GM12878 (cell line): ENCODE data around the gene ITFG1. TPM values are rescaled to one million over a fixed set of nuclear protein-coding genes. Genes with fewer than 3 reads are reported as not detected.
A peak's percentile ranks its signal among the peaks of the same experiment; 100 is the strongest.

ENCODE experiments used
- ASH2L ChIP-seq: fragments of 300-600, 200-600 bp; sonication (generic); IDR thresholded peaks from 2 replicates; pipeline ENCODE4 v1.6.1; 2017; ENCODE audit warnings: low read depth, mild to moderate bottlenecking, borderline replicate concordance
- CBFB ChIP-seq: IDR thresholded peaks from 2 replicates; pipeline ENCODE4 v1.6.1; 2016; ENCODE audit warnings: antibody characterized with exemption, low read depth
- KDM1A ChIP-seq: fragments of 200-600 bp; sonication (generic); IDR thresholded peaks from 2 replicates; pipeline ENCODE4 v1.6.1; 2016; ENCODE audit warnings: borderline replicate concordance
- KLF5 ChIP-seq: fragments of 450-650 bp; IDR thresholded peaks from 2 replicates; pipeline ENCODE4 v1.6.1; 2014; ENCODE audit warnings: mild to moderate bottlenecking; ENCODE audit not compliant: partially characterized antibody
- MTA2 ChIP-seq: fragments of 450-650 bp; IDR thresholded peaks from 2 replicates; pipeline ENCODE4 v1.6.1; 2016; ENCODE audit warnings: low read depth, mild to moderate bottlenecking, moderate library complexity
- NRF1 ChIP-seq: conservative IDR thresholded peaks from 2 replicates; pipeline ENCODE4 v1.6.1; 2011; ENCODE audit warnings: mild to moderate bottlenecking, low read depth, low read length, improper control_type of control experiment
- POLR2AphosphoS2 ChIP-seq: IDR thresholded peaks from 2 replicates; pipeline ENCODE4 v1.6.1; 2011; ENCODE audit warnings: low read depth, mild to moderate bottlenecking, low read length, improper control_type of control experiment, moderate library complexity
- SIX5 ChIP-seq: IDR thresholded peaks from 2 replicates; pipeline ENCODE4 v1.6.1; 2011; ENCODE audit warnings: mild to moderate bottlenecking, low read depth, low read length, moderate library complexity; ENCODE audit not compliant: severe bottlenecking
- SMAD1 ChIP-seq: fragments of 450-650 bp; IDR thresholded peaks from 2 replicates; pipeline ENCODE4 v1.6.1; 2018; ENCODE audit warnings: mild to moderate bottlenecking, low read depth; ENCODE audit not compliant: partially characterized antibody
- SREBF1 ChIP-seq: IDR thresholded peaks from 2 replicates; pipeline ENCODE4 v1.6.1; 2012; ENCODE audit warnings: mild to moderate bottlenecking, low read length
- polyA plus RNA-seq, 11 experiments: library from polyadenylated mRNA; depleted of rRNA in 4 of 11; unstranded in 6 of 11; stranded (reverse) in 5 of 11; fragments of >200 nt; fragmentation: Nextera tagmentation in 4 of 11; fragmentation: Illumina TruSeq in 1 of 11; extraction: Ambion mirVana in 4 of 11; extraction: Trizol in 1 of 11; gene quantifications; 1 replicate in 1 of 11; 2 replicates in 10 of 11; pipeline versions ENCODE4 v1.2.1 to v1.2.3, GENCODE V29; 2011 to 2016; ENCODE audit warnings: inconsistent platforms in 2 of 11, missing spikeins in 2 of 11, low read depth in 1 of 11
- total RNA-seq, 4 experiments: library from RNA; depleted of rRNA in 3 of 4; stranded (reverse); fragments of >200 nt in 3 of 4; fragmentation: Illumina TruSeq in 1 of 4; extraction: Trizol in 1 of 4; gene quantifications; 2 replicates each; pipeline versions ENCODE4 v1.2.1 to v1.2.3, GENCODE V29; 2013 to 2021
- TF ChIP-seq, protein P1 (sequence below): IDR thresholded peaks from 2 replicates; pipeline ENCODE4 v1.6.1; 2012; ENCODE audit warnings: low read length, inconsistent platforms
- TF ChIP-seq, protein P2 (sequence below): fragments of 450-650 bp; IDR thresholded peaks from 2 replicates; pipeline ENCODE4 v1.6.1; 2016; ENCODE audit warnings: mild to moderate bottlenecking
- TF ChIP-seq, protein P3 (sequence below): fragments of 450-650 bp; formaldehyde crosslinking; IDR thresholded peaks from 2 replicates; pipeline ENCODE4 v1.5.0; 2022; ENCODE audit warnings: mild to moderate bottlenecking, missing genetic modification characterization
- TF ChIP-seq, protein P4 (sequence below): IDR thresholded peaks from 2 replicates; pipeline ENCODE4 v1.6.1; 2012; ENCODE audit warnings: low read depth, low read length, improper control_type of control experiment
- TF ChIP-seq, protein P5 (sequence below): fragments of 450-650 bp; IDR thresholded peaks from 2 replicates; pipeline ENCODE4 v1.6.1; 2017; ENCODE audit warnings: antibody characterized with exemption, mild to moderate bottlenecking, moderate library complexity

ITFG1 gene
- total and polyA plus RNA-seq, 10 of the 15 experiments (the other 5 are each of a cell fraction or from before 2014, with no cell fraction given) = 9.3 to 56.3 (median 28.6) TPM

DNA sequence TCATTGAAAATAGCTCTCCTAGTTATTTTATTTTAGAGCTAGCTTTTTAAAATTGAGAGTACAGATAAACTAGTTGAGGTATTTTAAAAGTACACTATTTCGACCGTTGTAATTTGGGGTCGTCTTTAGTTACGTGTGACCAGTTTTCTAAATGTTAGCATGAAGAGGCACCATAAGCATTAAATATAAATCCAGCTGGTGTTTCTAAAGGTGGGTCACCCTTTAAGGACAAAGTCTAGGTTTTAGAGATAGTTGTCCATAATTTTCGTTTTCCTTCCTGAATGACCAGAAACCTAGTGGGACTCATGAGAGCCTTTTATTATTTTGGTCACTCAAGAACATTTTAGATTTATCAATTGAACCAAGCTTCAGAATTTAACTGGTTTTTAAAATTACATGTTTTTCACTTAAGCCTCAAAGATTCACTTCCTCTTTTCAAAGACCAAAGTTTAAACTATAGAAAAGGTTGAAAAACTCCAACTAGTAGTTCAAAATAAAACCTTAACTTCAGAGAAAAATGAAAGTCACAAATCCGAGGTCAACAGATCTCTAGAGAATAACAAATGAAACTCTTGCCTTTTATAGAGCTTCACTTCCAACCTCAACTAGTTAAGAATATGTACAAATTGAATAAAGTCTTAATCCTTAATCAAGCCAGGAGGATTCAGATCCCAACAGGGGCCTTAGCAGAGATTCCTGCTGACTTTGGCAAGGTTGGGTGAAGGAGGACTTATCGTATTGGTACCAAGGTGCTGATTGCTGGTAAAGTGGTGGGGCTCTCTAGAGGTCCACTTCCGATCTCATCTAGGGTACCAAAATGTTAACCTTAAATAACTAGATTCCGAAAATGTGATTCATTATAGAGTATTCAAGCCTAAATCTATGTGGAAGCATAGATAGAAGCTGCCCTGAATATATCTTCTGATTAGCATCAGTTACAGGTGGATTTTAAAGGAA, 32.8 kb upstream of the ITFG1 start (continued):
- TF ChIP-seq, protein P1, sequence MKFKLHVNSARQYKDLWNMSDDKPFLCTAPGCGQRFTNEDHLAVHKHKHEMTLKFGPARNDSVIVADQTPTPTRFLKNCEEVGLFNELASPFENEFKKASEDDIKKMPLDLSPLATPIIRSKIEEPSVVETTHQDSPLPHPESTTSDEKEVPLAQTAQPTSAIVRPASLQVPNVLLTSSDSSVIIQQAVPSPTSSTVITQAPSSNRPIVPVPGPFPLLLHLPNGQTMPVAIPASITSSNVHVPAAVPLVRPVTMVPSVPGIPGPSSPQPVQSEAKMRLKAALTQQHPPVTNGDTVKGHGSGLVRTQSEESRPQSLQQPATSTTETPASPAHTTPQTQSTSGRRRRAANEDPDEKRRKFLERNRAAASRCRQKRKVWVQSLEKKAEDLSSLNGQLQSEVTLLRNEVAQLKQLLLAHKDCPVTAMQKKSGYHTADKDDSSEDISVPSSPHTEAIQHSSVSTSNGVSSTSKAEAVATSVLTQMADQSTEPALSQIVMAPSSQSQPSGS = no peak; the same call in 1 of the 2 replicates
- TF ChIP-seq ASH2L (0 out of 2 replicates have a peak, but pooled peaks have one; percentile 41), SMAD1 (no peak), SREBF1 (no peak), SIX5 (no peak), MTA2 (peak; percentile 69), KLF5 (no peak), KDM1A (no peak), POLR2AphosphoS2 (no peak), NRF1 (no peak), CBFB (no peak)
- TF ChIP-seq, protein P2, sequence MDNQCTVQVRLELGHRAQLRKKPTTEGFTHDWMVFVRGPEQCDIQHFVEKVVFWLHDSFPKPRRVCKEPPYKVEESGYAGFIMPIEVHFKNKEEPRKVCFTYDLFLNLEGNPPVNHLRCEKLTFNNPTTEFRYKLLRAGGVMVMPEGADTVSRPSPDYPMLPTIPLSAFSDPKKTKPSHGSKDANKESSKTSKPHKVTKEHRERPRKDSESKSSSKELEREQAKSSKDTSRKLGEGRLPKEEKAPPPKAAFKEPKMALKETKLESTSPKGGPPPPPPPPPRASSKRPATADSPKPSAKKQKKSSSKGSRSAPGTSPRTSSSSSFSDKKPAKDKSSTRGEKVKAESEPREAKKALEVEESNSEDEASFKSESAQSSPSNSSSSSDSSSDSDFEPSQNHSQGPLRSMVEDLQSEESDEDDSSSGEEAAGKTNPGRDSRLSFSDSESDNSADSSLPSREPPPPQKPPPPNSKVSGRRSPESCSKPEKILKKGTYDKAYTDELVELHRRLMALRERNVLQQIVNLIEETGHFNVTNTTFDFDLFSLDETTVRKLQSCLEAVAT = 0 out of 2 replicates have a peak, but pooled peaks have one; percentile 33
- TF ChIP-seq, protein P3, sequence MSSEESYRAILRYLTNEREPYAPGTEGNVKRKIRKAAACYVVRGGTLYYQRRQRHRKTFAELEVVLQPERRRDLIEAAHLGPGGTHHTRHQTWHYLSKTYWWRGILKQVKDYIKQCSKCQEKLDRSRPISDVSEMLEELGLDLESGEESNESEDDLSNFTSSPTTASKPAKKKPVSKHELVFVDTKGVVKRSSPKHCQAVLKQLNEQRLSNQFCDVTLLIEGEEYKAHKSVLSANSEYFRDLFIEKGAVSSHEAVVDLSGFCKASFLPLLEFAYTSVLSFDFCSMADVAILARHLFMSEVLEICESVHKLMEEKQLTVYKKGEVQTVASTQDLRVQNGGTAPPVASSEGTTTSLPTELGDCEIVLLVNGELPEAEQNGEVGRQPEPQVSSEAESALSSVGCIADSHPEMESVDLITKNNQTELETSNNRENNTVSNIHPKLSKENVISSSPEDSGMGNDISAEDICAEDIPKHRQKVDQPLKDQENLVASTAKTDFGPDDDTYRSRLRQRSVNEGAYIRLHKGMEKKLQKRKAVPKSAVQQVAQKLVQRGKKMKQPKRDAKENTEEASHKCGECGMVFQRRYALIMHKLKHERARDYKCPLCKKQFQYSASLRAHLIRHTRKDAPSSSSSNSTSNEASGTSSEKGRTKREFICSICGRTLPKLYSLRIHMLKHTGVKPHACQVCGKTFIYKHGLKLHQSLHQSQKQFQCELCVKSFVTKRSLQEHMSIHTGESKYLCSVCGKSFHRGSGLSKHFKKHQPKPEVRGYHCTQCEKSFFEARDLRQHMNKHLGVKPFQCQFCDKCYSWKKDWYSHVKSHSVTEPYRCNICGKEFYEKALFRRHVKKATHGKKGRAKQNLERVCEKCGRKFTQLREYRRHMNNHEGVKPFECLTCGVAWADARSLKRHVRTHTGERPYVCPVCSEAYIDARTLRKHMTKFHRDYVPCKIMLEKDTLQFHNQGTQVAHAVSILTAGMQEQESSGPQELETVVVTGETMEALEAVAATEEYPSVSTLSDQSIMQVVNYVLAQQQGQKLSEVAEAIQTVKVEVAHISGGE = no peak
- TF ChIP-seq, protein P4, sequence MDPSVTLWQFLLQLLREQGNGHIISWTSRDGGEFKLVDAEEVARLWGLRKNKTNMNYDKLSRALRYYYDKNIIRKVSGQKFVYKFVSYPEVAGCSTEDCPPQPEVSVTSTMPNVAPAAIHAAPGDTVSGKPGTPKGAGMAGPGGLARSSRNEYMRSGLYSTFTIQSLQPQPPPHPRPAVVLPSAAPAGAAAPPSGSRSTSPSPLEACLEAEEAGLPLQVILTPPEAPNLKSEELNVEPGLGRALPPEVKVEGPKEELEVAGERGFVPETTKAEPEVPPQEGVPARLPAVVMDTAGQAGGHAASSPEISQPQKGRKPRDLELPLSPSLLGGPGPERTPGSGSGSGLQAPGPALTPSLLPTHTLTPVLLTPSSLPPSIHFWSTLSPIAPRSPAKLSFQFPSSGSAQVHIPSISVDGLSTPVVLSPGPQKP = no peak
- TF ChIP-seq, protein P5, sequence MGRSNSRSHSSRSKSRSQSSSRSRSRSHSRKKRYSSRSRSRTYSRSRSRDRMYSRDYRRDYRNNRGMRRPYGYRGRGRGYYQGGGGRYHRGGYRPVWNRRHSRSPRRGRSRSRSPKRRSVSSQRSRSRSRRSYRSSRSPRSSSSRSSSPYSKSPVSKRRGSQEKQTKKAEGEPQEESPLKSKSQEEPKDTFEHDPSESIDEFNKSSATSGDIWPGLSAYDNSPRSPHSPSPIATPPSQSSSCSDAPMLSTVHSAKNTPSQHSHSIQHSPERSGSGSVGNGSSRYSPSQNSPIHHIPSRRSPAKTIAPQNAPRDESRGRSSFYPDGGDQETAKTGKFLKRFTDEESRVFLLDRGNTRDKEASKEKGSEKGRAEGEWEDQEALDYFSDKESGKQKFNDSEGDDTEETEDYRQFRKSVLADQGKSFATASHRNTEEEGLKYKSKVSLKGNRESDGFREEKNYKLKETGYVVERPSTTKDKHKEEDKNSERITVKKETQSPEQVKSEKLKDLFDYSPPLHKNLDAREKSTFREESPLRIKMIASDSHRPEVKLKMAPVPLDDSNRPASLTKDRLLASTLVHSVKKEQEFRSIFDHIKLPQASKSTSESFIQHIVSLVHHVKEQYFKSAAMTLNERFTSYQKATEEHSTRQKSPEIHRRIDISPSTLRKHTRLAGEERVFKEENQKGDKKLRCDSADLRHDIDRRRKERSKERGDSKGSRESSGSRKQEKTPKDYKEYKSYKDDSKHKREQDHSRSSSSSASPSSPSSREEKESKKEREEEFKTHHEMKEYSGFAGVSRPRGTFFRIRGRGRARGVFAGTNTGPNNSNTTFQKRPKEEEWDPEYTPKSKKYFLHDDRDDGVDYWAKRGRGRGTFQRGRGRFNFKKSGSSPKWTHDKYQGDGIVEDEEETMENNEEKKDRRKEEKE = no peak
